HG03103 (cell line): Measurements from ENCODE around the gene PI16.
"Not testable (repeated sequence)": the region's sequence is repeated elsewhere in the genome, so short reads cannot be mapped to it uniquely, and the experiment has no call there.

Experiments used
- ATAC-seq: cut with Tn5 transposase; IDR thresholded peaks from one replicate; pipeline ENCODE4 v1.9.1; 2021; ENCODE audit warnings: low read depth; ENCODE audit not compliant: unreplicated experiment

Gene PI16

GRCh38 chr6:36927691-36928546 is 26.6 kb upstream of the PI16 start:
- ATAC-seq = no peak

DNA sequence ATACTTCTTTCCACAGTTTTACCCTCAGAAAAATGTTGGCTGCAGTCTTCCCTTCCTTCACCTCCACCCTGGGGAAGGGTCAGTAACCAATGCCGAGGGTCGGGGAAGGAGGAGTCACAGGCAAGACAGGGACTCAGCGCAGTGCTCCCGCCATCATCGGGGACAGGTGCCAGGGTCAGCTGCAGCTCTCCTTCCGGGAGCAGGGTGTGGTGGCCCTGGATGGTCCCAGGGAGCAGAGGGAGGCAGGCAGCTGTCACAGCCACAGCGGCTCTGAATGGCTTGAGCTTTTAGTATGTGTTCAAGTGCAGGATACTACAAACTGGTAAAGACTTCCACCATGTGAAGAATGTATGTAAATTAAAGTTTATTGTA is 26.0 kb upstream of the PI16 start:
- ATAC-seq = no peak

DNA sequence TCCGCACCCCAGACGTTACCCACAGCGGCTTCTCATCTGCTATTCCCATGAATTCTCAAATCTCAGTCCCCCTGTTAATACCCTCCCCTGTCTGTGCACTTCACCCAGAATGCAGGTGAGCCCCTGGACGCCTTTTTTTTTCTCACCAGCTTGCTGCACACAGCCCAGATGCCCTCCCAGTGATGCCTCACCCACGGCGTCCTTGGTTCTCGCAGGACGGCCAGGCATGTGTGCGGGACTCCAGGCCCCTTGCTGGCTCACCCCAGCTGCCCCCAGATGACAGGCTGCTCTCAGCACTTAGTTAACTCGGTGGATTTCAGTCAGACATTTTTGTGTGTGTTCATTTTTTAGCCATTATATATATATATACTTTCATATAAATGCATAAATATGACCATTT is 25.4 kb upstream of the PI16 start:
- ATAC-seq = no peak

GRCh38 chr6:36929607-36930006 is 24.9 kb upstream of the PI16 start:
- no peak for ATAC-seq

DNA sequence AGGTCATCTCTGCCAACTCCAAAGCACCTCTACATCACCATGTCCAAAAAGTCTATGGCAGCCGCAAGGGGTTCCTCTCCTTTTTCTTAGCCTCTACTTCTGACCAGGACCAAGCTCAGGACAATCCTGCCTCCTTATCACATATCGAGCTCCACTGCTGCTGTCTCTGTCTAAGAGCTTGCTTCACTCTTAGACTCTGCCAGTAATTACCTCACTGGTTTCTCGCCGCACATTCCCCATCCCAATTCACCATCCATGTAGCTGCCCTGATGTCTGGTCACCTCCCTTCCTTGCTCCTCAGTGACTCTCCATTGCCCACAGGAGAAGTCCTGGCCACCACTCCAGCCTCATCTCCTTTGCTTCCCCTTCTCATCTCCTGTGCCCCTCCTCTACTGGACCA is 24.1 kb upstream of the PI16 start:
- no peak for ATAC-seq

- ATAC-seq = no peak
Measured at GRCh38 chr6:36933102-36933501, 21.4 kb upstream of the PI16 start.

GRCh38 chr6:36933519-36933918 is 21.0 kb upstream of the PI16 start:
- no peak for ATAC-seq

- no peak for ATAC-seq
Measured at GRCh38 chr6:36934901-36935300, 19.6 kb upstream of the PI16 start.

DNA sequence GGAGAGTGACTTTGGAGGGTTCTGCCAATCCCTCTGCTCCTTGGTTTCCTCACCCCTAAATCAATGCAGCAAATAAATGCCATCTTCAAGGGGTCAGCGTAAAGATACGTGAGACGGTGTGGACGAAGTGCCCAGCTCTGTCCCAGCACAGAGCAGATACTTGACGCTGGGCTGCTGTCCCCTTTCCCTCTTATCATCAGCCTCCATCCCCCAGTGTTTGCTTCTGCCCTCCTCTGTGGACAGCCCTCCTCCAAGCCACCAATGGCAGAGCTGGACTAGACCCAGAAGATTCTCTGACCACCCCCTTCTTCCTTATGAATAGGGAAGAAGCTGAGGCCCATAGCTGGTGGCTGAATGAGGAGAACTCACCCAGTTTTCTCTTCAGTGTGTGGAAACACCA is 17.7 kb upstream of the PI16 start:
- ATAC-seq = no peak

- ATAC-seq = no peak
Measured at GRCh38 chr6:36937896-36938295, 16.6 kb upstream of the PI16 start.

GRCh38 chr6:36938536-36938935 is 16.0 kb upstream of the PI16 start:
- ATAC-seq = no peak

GRCh38 chr6:36939005-36939404 is 15.5 kb upstream of the PI16 start:
- ATAC-seq = not testable (repeated sequence)

GRCh38 chr6:36940027-36940426 is 14.5 kb upstream of the PI16 start:
- no peak for ATAC-seq

GRCh38 chr6:36941561-36941960 is 13.0 kb upstream of the PI16 start:
- not testable (repeated sequence) for ATAC-seq

GRCh38 chr6:36942329-36942728 is 12.2 kb upstream of the PI16 start:
- not testable (repeated sequence) for ATAC-seq

GRCh38 chr6:36944650-36945049 is 9.9 kb upstream of the PI16 start:
- ATAC-seq = no peak

DNA sequence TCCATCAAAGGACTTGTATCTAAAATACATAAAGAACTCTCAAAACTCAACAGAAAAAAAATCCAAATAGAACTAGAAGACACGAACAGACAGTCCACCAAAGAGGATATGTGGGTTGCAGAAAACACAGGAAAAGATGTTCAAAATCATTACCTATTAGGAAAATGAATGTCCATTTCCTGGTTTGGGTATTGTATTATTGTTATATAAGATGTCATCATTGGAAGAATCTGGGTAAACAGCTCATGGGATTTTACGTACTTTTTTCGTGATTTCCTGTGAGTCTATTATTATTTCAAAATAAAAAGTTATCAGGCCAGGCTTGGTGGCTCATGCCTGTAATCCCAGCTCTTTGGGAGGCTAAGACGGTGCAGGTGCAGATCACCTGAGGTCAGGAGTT is 9.2 kb upstream of the PI16 start:
- ATAC-seq = no peak

- no peak for ATAC-seq
Measured at GRCh38 chr6:36946526-36946925, 8.0 kb upstream of the PI16 start.

- no peak for ATAC-seq
Measured at GRCh38 chr6:36947570-36948351, 6.8 kb upstream of the PI16 start.

DNA sequence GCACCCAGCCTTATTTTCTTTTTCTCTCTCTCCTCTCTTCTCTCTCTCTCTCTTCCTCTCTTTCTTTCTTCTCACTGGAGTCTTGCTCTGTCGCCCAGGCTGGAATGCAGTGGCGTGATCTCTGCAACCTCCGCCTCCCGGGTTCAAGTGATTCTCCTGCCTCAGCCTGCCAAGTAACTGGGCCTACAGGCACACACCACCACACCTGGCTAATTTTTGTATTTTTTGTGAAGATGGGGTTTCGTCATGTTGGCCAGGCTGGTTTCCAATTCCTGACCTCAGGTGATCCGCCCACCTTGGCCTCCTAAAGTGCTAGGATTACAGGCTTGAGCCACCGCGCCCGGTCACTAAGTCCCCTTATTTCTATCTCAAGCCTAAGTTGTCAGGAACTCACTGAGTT is 5.5 kb upstream of the PI16 start:
- not testable (repeated sequence) for ATAC-seq

DNA sequence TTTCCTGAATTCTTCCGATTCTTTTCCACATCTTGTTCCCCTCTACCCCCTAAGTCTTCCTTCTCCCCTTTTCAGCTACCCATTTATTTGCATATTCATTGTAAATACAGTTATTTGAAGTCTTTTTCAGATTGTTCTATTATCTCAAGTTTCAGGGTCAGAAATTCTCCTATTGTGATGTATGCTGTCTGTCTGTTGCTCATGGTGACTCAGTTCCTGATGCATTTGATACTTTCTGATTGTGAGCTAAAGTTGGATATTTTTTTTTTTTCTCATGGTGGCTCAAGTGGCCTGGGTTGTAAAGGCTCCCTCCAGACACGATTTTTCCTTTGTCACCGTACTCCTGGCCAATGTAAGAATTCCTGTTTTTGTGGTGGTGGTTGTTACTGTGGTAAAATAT is 4.9 kb upstream of the PI16 start:
- no peak for ATAC-seq

DNA sequence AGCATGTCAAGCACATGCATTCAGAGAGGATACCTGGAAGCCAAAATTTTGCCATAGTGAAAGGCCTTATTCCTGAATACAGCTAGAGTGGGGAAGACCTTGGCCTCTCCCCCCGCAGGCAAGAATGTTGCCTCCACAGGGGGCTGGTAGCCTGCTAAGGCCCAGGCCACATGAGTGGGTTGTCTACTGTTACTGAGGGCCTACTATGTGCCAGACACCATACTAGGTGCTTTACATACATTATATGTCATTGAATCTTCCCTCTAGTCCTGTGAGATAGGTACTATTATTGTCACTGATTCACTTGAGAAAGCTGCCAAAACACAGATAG is 642 bp upstream of the PI16 start:
- no peak for ATAC-seq
